ENCODE data around the gene PDCL3.

The PDCL3 gene

GRCh38 chr2:100621371-100621951 is 58.7 kb downstream of the PDCL3 start:
- no peaks in the 10 kb centered on the region for H3K79me2 ChIP-seq (ENCODE audit: insufficient read depth, low read length)
- DNase-seq, result no peak
- H2AFZ ChIP-seq (ENCODE audit: low read depth, low read length), result no peak overlapping the region
- no peaks in the 10 kb centered on the region for H3K36me3 ChIP-seq (ENCODE audit: insufficient read depth, low read length)
- H4K20me1 ChIP-seq (ENCODE audit: insufficient read depth, low read length), result no peaks in the 10 kb centered on the region
- no peak overlapping the region for H3K4me2 ChIP-seq (ENCODE audit: insufficient read depth, low read length)
- H3K9ac ChIP-seq (ENCODE audit: low read depth, low read length), result no peak overlapping the region
- no peak overlapping the region for H3K27ac ChIP-seq (ENCODE audit: low read length)
- no peak overlapping the region for H3K4me3 ChIP-seq (ENCODE audit: low read depth in 1 of 2, low read length in 2 of 2)
- TF ChIP-seq EZH2 (IDR thresholded peaks at IDR 0.05; ENCODE audit: borderline replicate concordance, low read depth, low read length, severe bottlenecking), result no peak
- H3K27me3 ChIP-seq (ENCODE audit: insufficient read depth, low read length, poor library complexity), result no peaks in the 10 kb centered on the region
- no peaks in the 10 kb centered on the region for H3K4me1 ChIP-seq (ENCODE audit: insufficient read depth, low read length)
- no peaks in the 10 kb centered on the region for H3K9me3 ChIP-seq (ENCODE audit: insufficient read depth, low read length, severe bottlenecking)
- ATAC-seq (ENCODE audit: insufficient read depth, low read depth), result no peak

GRCh38 chr2:100623033-100623715 is 60.4 kb downstream of the PDCL3 start:
- Histone ChIP-seq H3K9ac (ENCODE audit: low read depth, low read length) (no peak overlapping the region), H3K4me1 (ENCODE audit: insufficient read depth, low read length) (no peaks in the 10 kb centered on the region), H2AFZ (ENCODE audit: low read depth, low read length) (no peak overlapping the region), H3K4me3 (ENCODE audit: low read depth in 1 of 2, low read length in 2 of 2) (no peak overlapping the region), H4K20me1 (ENCODE audit: insufficient read depth, low read length) (no peaks in the 10 kb centered on the region), H3K9me3 (ENCODE audit: insufficient read depth, low read length, severe bottlenecking) (no peaks in the 10 kb centered on the region), H3K27me3 (ENCODE audit: insufficient read depth, low read length, poor library complexity) (peaks cover 3% of the 10 kb centered on the region), H3K27ac (ENCODE audit: low read length) (no peak overlapping the region), H3K36me3 (ENCODE audit: insufficient read depth, low read length) (no peaks in the 10 kb centered on the region), H3K79me2 (ENCODE audit: insufficient read depth, low read length) (no peaks in the 10 kb centered on the region), H3K4me2 (ENCODE audit: insufficient read depth, low read length) (no peak overlapping the region)
- no peak for DNase-seq
- TF ChIP-seq EZH2 (IDR thresholded peaks at IDR 0.05; ENCODE audit: borderline replicate concordance, low read depth, low read length, severe bottlenecking), result no peak
- no peak for TF ChIP-seq CTCF (IDR thresholded peaks at IDR 0.05; ENCODE audit: borderline replicate concordance, extremely low read depth, low read length, poor library complexity, severe bottlenecking)
- ATAC-seq (ENCODE audit: insufficient read depth, low read depth), result no peak

- H3K9ac ChIP-seq (ENCODE audit: low read depth, low read length), result no peak overlapping the region
- no peak for DNase-seq
- no peak for ATAC-seq (ENCODE audit: insufficient read depth, low read depth)
These were observed 61.1 kb downstream of the PDCL3 start for GRCh38 chr2:100623930-100624329.

More at GRCh38 chr2:100623930-100624329, 61.1 kb downstream of the PDCL3 start:
- Histone ChIP-seq H3K4me2 (ENCODE audit: insufficient read depth, low read length) (no peak overlapping the region), H3K36me3 (ENCODE audit: insufficient read depth, low read length) (no peaks in the 10 kb centered on the region), H3K27me3 (ENCODE audit: insufficient read depth, low read length, poor library complexity) (peaks cover 3% of the 10 kb centered on the region), H3K27ac (ENCODE audit: low read length) (no peak overlapping the region), H4K20me1 (ENCODE audit: insufficient read depth, low read length) (no peaks in the 10 kb centered on the region), H3K4me3 (ENCODE audit: low read depth in 1 of 2, low read length in 2 of 2) (no peak overlapping the region), H3K79me2 (ENCODE audit: insufficient read depth, low read length) (no peaks in the 10 kb centered on the region), H3K4me1 (ENCODE audit: insufficient read depth, low read length) (no peaks in the 10 kb centered on the region), H2AFZ (ENCODE audit: low read depth, low read length) (no peak overlapping the region), H3K9me3 (ENCODE audit: insufficient read depth, low read length, severe bottlenecking) (no peaks in the 10 kb centered on the region)
- no peak for TF ChIP-seq CTCF (IDR thresholded peaks at IDR 0.05; ENCODE audit: borderline replicate concordance, extremely low read depth, low read length, poor library complexity, severe bottlenecking)
- no peak for TF ChIP-seq EZH2 (IDR thresholded peaks at IDR 0.05; ENCODE audit: borderline replicate concordance, low read depth, low read length, severe bottlenecking)

Measured in DND-41 (cell line).